Natural killer cell treated with Interleukin-12 subunit alpha and Interleukin-12 subunit beta and Interleukin-15 and Interleukin-18, amount 100 ng/mL, for 72 hours (primary cell): ENCODE results near the gene ADAT1. TPM values are rescaled to one million over a fixed set of nuclear protein-coding genes. Genes with fewer than 3 reads are reported as not detected.

ENCODE experiments used
- ATAC-seq, 2 donors: fragments of 150-1000 bp; cut with Tn5 transposase in 1 of 2; sonication (Bioruptor Pico), chemical (Tn5 transposase) in 1 of 2; 2 replicates each; pipeline ENCODE4 v1.10.0; 2021
- DNase-seq: peaks from one replicate; pipeline ENCODE4 v3.0.0; 2022; ENCODE audit warnings: low spot score
- H3K27ac Mint-ChIP-seq, 2 donors: 1 replicate in 1 of 2; 2 replicates in 1 of 2; pipeline ENCODE4 v1.8.0; 2022; ENCODE audit warnings: mixed read lengths in 2 of 2, mild to moderate bottlenecking in 1 of 2, moderate library complexity in 1 of 2
- H3K27me3 Mint-ChIP-seq, 2 donors: 1 replicate in 1 of 2; 2 replicates in 1 of 2; pipeline ENCODE4 v1.8.0; 2022; ENCODE audit warnings: mixed read lengths in 2 of 2
- H3K36me3 Mint-ChIP-seq: one replicate; pipeline ENCODE4 v1.8.0; 2022; ENCODE audit warnings: mixed read lengths
- H3K4me1 Mint-ChIP-seq, 2 donors: 1 replicate in 1 of 2; 2 replicates in 1 of 2; pipeline ENCODE4 v1.8.0; 2022; ENCODE audit warnings: low read depth in 2 of 2, mixed read lengths in 2 of 2, mild to moderate bottlenecking in 1 of 2
- H3K4me3 Mint-ChIP-seq: one replicate; pipeline ENCODE4 v1.8.0; 2022; ENCODE audit warnings: mixed read lengths
- H3K9me3 Mint-ChIP-seq: 2 replicates; pipeline ENCODE4 v1.8.0; 2022; ENCODE audit warnings: mixed read lengths
- total RNA-seq, 2 donors: library from RNA; stranded (reverse); gene quantifications; one replicate each; pipeline ENCODE4 v1.2.3, GENCODE V29; 2022

ADAT1 gene
- total RNA-seq, 2 donors from 2014 or later = 41.3 to 64.2 TPM

DNA sequence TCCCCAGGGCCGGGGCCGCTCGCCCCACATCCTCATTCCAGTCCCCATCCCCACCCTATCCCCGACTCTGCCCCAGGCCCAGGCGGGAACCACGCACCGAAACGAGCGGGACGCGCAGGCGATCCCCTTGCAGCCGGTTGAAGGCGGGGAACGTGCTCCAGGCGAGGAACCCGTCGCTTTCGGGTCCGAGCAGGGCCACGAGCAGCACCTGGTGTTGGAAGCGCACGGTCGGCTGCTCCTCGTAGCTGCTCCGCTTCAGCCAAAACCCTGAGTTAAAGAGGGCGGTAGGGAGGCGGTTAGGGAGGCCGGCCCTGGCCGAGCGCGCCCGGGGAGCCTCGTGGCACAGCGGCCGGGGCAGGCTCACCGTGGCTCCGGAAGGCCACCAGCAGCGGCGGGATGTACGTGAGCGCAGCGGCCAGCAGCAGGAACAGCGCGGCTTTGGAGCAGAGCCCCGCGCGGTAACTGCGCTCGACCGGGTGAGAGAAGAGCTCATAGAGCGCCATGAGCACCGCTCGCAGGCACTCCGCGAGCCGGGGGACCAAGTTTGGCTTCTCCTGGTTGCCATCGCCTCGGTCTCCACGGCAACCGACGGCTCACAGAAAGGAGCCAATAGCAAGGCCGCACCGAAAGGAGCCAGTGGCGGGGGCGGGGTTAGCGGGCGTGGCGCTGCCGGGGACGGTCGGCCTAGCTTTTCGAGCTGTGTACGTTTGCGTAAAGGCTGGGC is 67.2 kb downstream of the ADAT1 start, which contains the start of gene TMEM231:
Gene TMEM231 (minus strand): TSS at position 546 of the 724 bp plus-strand sequence. CDS start 43 bp downstream, at position 503.
- ATAC-seq = peak; percentile 98

GRCh38 chr16:75555213-75555706 is 67.8 kb downstream of the ADAT1 start:
- H3K27me3 Mint-ChIP-seq = peaks cover 0 to 8% of the 10 kb centered on the region in 2 donors
- H3K27ac Mint-ChIP-seq = peak overlapping the region; percentile 31 to 81
- DNase-seq = no peak
- no peaks in the 10 kb centered on the region for H3K9me3 Mint-ChIP-seq
- peak; percentile 5 to 33 for ATAC-seq
- peak overlapping the region; percentile 85 for H3K4me3 Mint-ChIP-seq
- H3K36me3 Mint-ChIP-seq = no peaks in the 10 kb centered on the region
- H3K4me1 Mint-ChIP-seq = peaks cover 5 to 8% of the 10 kb centered on the region in 2 donors

More for the DNA sequence above, 67.2 kb downstream of the ADAT1 start, which contains the start of gene TMEM231:
- peak within 1 kb of the TSS; percentile 85 for H3K4me3 Mint-ChIP-seq
- DNase-seq = peak; percentile 96
- H3K27ac Mint-ChIP-seq = peak within 1 kb of the TSS; percentile 31 to 81
- H3K36me3 Mint-ChIP-seq = no peaks in the 10 kb centered on the region
- H3K9me3 Mint-ChIP-seq = no peaks in the 10 kb centered on the region
- peaks cover 0 to 8% of the 10 kb centered on the region in 2 donors for H3K27me3 Mint-ChIP-seq
- peaks cover 5 to 8% of the 10 kb centered on the region in 2 donors for H3K4me1 Mint-ChIP-seq

GRCh38 chr16:75552951-75553350 is 70.1 kb downstream of the ADAT1 start:
- no peak overlapping the region for H3K27ac Mint-ChIP-seq
- H3K27me3 Mint-ChIP-seq = peaks cover 0 to 8% of the 10 kb centered on the region in 2 donors
- H3K4me1 Mint-ChIP-seq = peaks cover 5 to 11% of the 10 kb centered on the region in 2 donors
- ATAC-seq (no peak), DNase-seq (no peak)
- no peaks in the 10 kb centered on the region for H3K9me3 Mint-ChIP-seq
- H3K4me3 Mint-ChIP-seq = no peak overlapping the region
- no peaks in the 10 kb centered on the region for H3K36me3 Mint-ChIP-seq

GRCh38 chr16:75550211-75550662 is 72.8 kb downstream of the ADAT1 start:
- Mint-ChIP-seq H3K4me1 (peaks cover 0 to 4% of the 10 kb centered on the region in 2 donors), H3K9me3 (no peaks in the 10 kb centered on the region), H3K36me3 (no peaks in the 10 kb centered on the region), H3K4me3 (no peak overlapping the region), H3K27me3 (peaks cover 0 to 11% of the 10 kb centered on the region in 2 donors), H3K27ac (peak overlapping the region in 1 of 2 donors; percentile 18)
- peak; percentile 36 to 52 for ATAC-seq
- DNase-seq = no peak

Other genes with a start within 250 kb of the ADAT1 start
- 10 to 100 TPM; 29.1 to 49.5 TPM for gene CFDP1, start 189.8 kb downstream of the ADAT1 start, total RNA-seq
- gene TMEM170A, start 158.6 kb downstream of the ADAT1 start, total RNA-seq = 10 to 100 TPM; 38.3 to 48.4 TPM
- under 1 TPM in 1 of 2 donors, not detected in 1; 0.08 TPM for gene CHST6, start 127.8 kb downstream of the ADAT1 start, total RNA-seq
- under 1 TPM in 1 of 2 donors, not detected in 1; 0.14 TPM for gene CHST5, start 87.2 kb downstream of the ADAT1 start, total RNA-seq
- gene TMEM231, start 67.0 kb downstream of the ADAT1 start, total RNA-seq = 1 to 10 TPM; 3.9 to 6.6 TPM
- 10 to 100 TPM; 51.5 to 75.9 TPM for gene GABARAPL2, start 56.9 kb downstream of the ADAT1 start, total RNA-seq
- gene KARS1, start 24.4 kb upstream of the ADAT1 start, total RNA-seq = 100 to 1,000 TPM; 198 to 239 TPM
- 100 to 1,000 TPM in 1 of 2 donors, 10 to 100 TPM in 1; 77.9 to 116 TPM for gene TERF2IP, start 24.5 kb upstream of the ADAT1 start, total RNA-seq
- not detected for gene CPHXL2, start 53.7 kb upstream of the ADAT1 start, total RNA-seq
- not detected for gene DUXB, start 78.2 kb upstream of the ADAT1 start, total RNA-seq
- not detected for gene CPHXL, start 103.2 kb upstream of the ADAT1 start, total RNA-seq